Measurements from ENCODE around the gene CACNG7. TPM values are rescaled to one million over a fixed set of nuclear protein-coding genes. Genes with fewer than 3 reads are reported as not detected.

Gene CACNG7, protein sequence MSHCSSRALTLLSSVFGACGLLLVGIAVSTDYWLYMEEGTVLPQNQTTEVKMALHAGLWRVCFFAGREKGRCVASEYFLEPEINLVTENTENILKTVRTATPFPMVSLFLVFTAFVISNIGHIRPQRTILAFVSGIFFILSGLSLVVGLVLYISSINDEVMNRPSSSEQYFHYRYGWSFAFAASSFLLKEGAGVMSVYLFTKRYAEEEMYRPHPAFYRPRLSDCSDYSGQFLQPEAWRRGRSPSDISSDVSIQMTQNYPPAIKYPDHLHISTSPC
- total RNA-seq: not detected

- H3K27me3 ChIP-seq: peaks cover 0 to 21% of the 10 kb centered on the region in 2 donors
- no peak for DNase-seq
Observed at GRCh38 chr19:53908935-53909415, at the start of gene CACNG7. CACNG7 (plus strand) TSS chr19:53909278; CDS start chr19:53912832, 3,554 bp downstream.

GRCh38 chr19:53864308-53864836 is 44.7 kb upstream of the CACNG7 start:
- TF ChIP-seq POLR2A (IDR thresholded peaks at IDR 0.05): no peak
- TF ChIP-seq, protein P1, sequence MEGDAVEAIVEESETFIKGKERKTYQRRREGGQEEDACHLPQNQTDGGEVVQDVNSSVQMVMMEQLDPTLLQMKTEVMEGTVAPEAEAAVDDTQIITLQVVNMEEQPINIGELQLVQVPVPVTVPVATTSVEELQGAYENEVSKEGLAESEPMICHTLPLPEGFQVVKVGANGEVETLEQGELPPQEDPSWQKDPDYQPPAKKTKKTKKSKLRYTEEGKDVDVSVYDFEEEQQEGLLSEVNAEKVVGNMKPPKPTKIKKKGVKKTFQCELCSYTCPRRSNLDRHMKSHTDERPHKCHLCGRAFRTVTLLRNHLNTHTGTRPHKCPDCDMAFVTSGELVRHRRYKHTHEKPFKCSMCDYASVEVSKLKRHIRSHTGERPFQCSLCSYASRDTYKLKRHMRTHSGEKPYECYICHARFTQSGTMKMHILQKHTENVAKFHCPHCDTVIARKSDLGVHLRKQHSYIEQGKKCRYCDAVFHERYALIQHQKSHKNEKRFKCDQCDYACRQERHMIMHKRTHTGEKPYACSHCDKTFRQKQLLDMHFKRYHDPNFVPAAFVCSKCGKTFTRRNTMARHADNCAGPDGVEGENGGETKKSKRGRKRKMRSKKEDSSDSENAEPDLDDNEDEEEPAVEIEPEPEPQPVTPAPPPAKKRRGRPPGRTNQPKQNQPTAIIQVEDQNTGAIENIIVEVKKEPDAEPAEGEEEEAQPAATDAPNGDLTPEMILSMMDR (IDR thresholded peaks at IDR 0.05): no peak
- no peak for DNase-seq
- Histone ChIP-seq H3K27me3 (no peaks in the 10 kb centered on the region), H3K27ac (peak overlapping the region in 1 of 4 donors; percentile 33), H3K4me1 (peaks cover 0 to 24% (median 1%) of the 10 kb centered on the region in 4 donors), H3K4me3 (no peak overlapping the region), H3K36me3 (no peaks in the 10 kb centered on the region), H3K9me3 (no peaks in the 10 kb centered on the region)

More at GRCh38 chr19:53908935-53909415, at the start of gene CACNG7:
- Histone ChIP-seq H3K9me3 (peaks cover 0 to 11% (median 0%) of the 10 kb centered on the region in 4 donors), H3K27ac (no peak within 1 kb of the TSS), H3K36me3 (no peaks in the 10 kb centered on the region), H3K4me3 (peak within 1 kb of the TSS in 1 of 4 donors; percentile 3), H3K4me1 (peaks cover 0 to 16% (median 4%) of the 10 kb centered on the region in 4 donors)
- TF ChIP-seq, protein P1 (IDR thresholded peaks at IDR 0.05): no peak
- no peak for TF ChIP-seq POLR2A (IDR thresholded peaks at IDR 0.05)

DNA sequence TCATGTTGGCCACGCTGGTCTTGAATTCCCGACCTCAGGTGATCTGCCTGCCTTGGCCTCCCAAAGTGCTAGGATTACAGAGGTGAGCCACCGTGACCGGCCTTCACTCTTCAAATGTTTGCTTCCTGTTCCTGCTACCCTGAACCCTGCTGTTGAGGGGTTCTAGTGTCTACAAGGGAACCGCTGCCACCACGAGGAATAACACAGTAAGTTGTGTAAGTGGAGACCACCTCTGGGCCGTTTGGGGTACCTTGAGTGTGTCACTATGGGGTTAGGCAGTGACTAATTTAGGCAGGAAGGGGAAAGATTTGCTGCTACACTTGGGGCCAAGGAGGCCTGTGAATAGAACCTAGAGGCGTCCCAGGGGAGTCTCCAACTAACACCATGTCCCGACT is 43.6 kb upstream of the CACNG7 start:
- Histone ChIP-seq H3K4me1 (peaks cover 0 to 28% (median 1%) of the 10 kb centered on the region in 4 donors), H3K36me3 (peaks cover 0 to under 1% (median 0%) of the 10 kb centered on the region in 3 donors), H3K27me3 (no peaks in the 10 kb centered on the region), H3K4me3 (peak overlapping the region in 2 of 4 donors; percentile 21 to 69), H3K9me3 (no peaks in the 10 kb centered on the region), H3K27ac (peak overlapping the region; percentile 72 to 93 (median 80))
- no peak for DNase-seq
- TF ChIP-seq, protein P1 (IDR thresholded peaks at IDR 0.05): no peak
- TF ChIP-seq POLR2A (IDR thresholded peaks at IDR 0.05): no peak

GRCh38 chr19:53865918-53866864 is 42.9 kb upstream of the CACNG7 start:
- peak overlapping the region; percentile 21 to 69 (median 34) for H3K4me3 ChIP-seq
- no peaks in the 10 kb centered on the region for H3K27me3 ChIP-seq
- DNase-seq: peak; percentile 37 to 84 (median 82)
- peak in 1 of 2 donors; percentile 28 for TF ChIP-seq POLR2A (IDR thresholded peaks at IDR 0.05)
- TF ChIP-seq, protein P1 (IDR thresholded peaks at IDR 0.05): no peak
- no peaks in the 10 kb centered on the region for H3K9me3 ChIP-seq
- peak overlapping the region; percentile 72 to 93 (median 80) for H3K27ac ChIP-seq
- H3K4me1 ChIP-seq: peaks cover 0 to 35% (median 1%) of the 10 kb centered on the region in 4 donors
- H3K36me3 ChIP-seq: peaks cover 0 to 6% (median 0%) of the 10 kb centered on the region in 3 donors

DNA sequence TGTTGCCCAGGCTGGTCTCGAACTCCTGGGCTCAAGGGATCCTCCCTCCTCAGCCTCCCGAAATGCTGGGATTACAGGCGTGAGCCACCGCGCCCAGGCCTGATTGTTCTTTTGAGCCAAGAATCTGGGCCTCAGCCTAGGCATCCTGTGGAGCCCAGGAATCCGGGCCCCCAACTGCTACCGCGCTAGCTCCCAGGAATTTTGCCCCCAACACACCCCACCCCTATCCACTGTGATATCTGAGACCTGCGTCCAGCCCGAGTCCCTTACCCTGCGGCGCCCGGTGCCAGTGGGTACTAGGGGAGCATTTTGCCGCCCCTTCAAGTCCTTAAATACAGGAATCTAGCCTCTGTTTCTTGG is 42.2 kb upstream of the CACNG7 start:
- Histone ChIP-seq H3K4me3 (peak overlapping the region; percentile 58 to 73 (median 69)), H3K27me3 (no peaks in the 10 kb centered on the region), H3K9me3 (no peaks in the 10 kb centered on the region), H3K4me1 (peaks cover 0 to 41% (median 1%) of the 10 kb centered on the region in 4 donors), H3K36me3 (peaks cover 0 to 6% (median 0%) of the 10 kb centered on the region in 3 donors), H3K27ac (peak overlapping the region; percentile 72 to 93 (median 80))
- DNase-seq: no peak
- TF ChIP-seq, protein P1 (IDR thresholded peaks at IDR 0.05): no peak
- no peak for TF ChIP-seq POLR2A (IDR thresholded peaks at IDR 0.05)
